ENCODE results near the gene DPP3.
"Not testable (repeated sequence)": the region's sequence is repeated elsewhere in the genome, so short reads cannot be mapped to it uniquely, and the experiment has no call there.

DPP3 gene

GRCh38 chr11:66542362-66542761, 62.1 kb downstream of the DPP3 start:
- peaks cover 5% of the 10 kb centered on the region for H3K9me3 ChIP-seq (ENCODE audit: insufficient read depth, low read depth, low read length)
- no peak overlapping the region for H2BK12ac ChIP-seq (ENCODE audit: low read length)
- no peak overlapping the region for H2AFZ ChIP-seq (ENCODE audit: insufficient read depth, low read length, poor library complexity)
- no peak overlapping the region for H3K4me3 ChIP-seq (ENCODE audit: low read depth, low read length)
- no peak for DNase-seq
- H3K27ac ChIP-seq (ENCODE audit: low read depth, low read length), result no peak overlapping the region
- H3K4me2 ChIP-seq (ENCODE audit: low read length), result no peak overlapping the region
- peaks cover 3 to 5% of the 10 kb centered on the region in 2 experiments for H3K4me1 ChIP-seq (ENCODE audit: control insufficient read depth in 1 of 2, insufficient read depth in 2 of 2, low read length in 2 of 2)
- WGBS (ENCODE audit: extremely low coverage, insufficient coverage, insufficient read length), result no CpG with 5 or more reads among the region's 10 CpGs
- no peak overlapping the region for H3K18ac ChIP-seq (ENCODE audit: low read length)
- H3K14ac ChIP-seq (ENCODE audit: low read length), result no peak overlapping the region
- no peaks in the 10 kb centered on the region for H3K27me3 ChIP-seq (ENCODE audit: insufficient read depth, low read length)
- H2BK5ac ChIP-seq (ENCODE audit: low read depth, low read length, poor library complexity), result no peak overlapping the region
- no peak overlapping the region for H4K12ac ChIP-seq (ENCODE audit: low read depth, low read length)
- H2AK5ac ChIP-seq (ENCODE audit: low read length), result no peak overlapping the region
- no peak overlapping the region for H3K4ac ChIP-seq (ENCODE audit: low read depth, low read length)
- no peak overlapping the region for H2BK120ac ChIP-seq (ENCODE audit: insufficient read depth, low read length, poor library complexity)
- H3K23ac ChIP-seq (ENCODE audit: low read length), result no peak overlapping the region
- H3K36me3 ChIP-seq (ENCODE audit: control insufficient read depth in 1 of 2, insufficient read depth in 2 of 2, low read length in 2 of 2), result peaks cover 5 to 13% of the 10 kb centered on the region in 2 experiments
- no peak overlapping the region for H3K9ac ChIP-seq (ENCODE audit: low read length)
- H4K8ac ChIP-seq (ENCODE audit: low read depth, low read length), result no peak overlapping the region
- H3K79me1 ChIP-seq (ENCODE audit: low read length), result peaks cover 7% of the 10 kb centered on the region
- peaks cover 5% of the 10 kb centered on the region for H3K79me2 ChIP-seq (ENCODE audit: control insufficient read depth, insufficient read depth, low read length, poor library complexity)
- no peak overlapping the region for H4K91ac ChIP-seq (ENCODE audit: low read depth, low read length)

- no peak overlapping the region for H3K14ac ChIP-seq (ENCODE audit: low read length)
- H3K4ac ChIP-seq (ENCODE audit: low read depth, low read length), result no peak overlapping the region
- no peak overlapping the region for H3K4me2 ChIP-seq (ENCODE audit: low read length)
- H2AK5ac ChIP-seq (ENCODE audit: low read length), result no peak overlapping the region
- H2BK120ac ChIP-seq (ENCODE audit: insufficient read depth, low read length, poor library complexity), result no peak overlapping the region
- H2BK5ac ChIP-seq (ENCODE audit: low read depth, low read length, poor library complexity), result no peak overlapping the region
- H4K12ac ChIP-seq (ENCODE audit: low read depth, low read length), result no peak overlapping the region
- H3K4me1 ChIP-seq (ENCODE audit: control insufficient read depth in 1 of 2, insufficient read depth in 2 of 2, low read length in 2 of 2), result peaks cover 3 to 5% of the 10 kb centered on the region in 2 experiments
- H3K23ac ChIP-seq (ENCODE audit: low read length), result no peak overlapping the region
- H3K27me3 ChIP-seq (ENCODE audit: insufficient read depth, low read length), result no peaks in the 10 kb centered on the region
- H2AFZ ChIP-seq (ENCODE audit: insufficient read depth, low read length, poor library complexity), result no peak overlapping the region
- H3K36me3 ChIP-seq (ENCODE audit: control insufficient read depth in 1 of 2, insufficient read depth in 2 of 2, low read length in 2 of 2), result peaks cover 5 to 13% of the 10 kb centered on the region in 2 experiments
- H3K18ac ChIP-seq (ENCODE audit: low read length), result no peak overlapping the region
- H3K79me1 ChIP-seq (ENCODE audit: low read length), result peaks cover 7% of the 10 kb centered on the region
- H4K8ac ChIP-seq (ENCODE audit: low read depth, low read length), result no peak overlapping the region
- no peak overlapping the region for H4K91ac ChIP-seq (ENCODE audit: low read depth, low read length)
- H3K4me3 ChIP-seq (ENCODE audit: low read depth, low read length), result no peak overlapping the region
- no peak for DNase-seq
- WGBS (ENCODE audit: extremely low coverage, insufficient coverage, insufficient read length), result no CpG with 5 or more reads among the region's 26 CpGs
- H3K9me3 ChIP-seq (ENCODE audit: insufficient read depth, low read depth, low read length), result peaks cover 5% of the 10 kb centered on the region
- H3K9ac ChIP-seq (ENCODE audit: low read length), result no peak overlapping the region
- peaks cover 5% of the 10 kb centered on the region for H3K79me2 ChIP-seq (ENCODE audit: control insufficient read depth, insufficient read depth, low read length, poor library complexity)
- H2BK12ac ChIP-seq (ENCODE audit: low read length), result no peak overlapping the region
- no peak overlapping the region for H3K27ac ChIP-seq (ENCODE audit: low read depth, low read length)
These were observed 63.3 kb downstream of the DPP3 start for GRCh38 chr11:66543263-66544107.

GRCh38 chr11:66544952-66545351, 64.7 kb downstream of the DPP3 start:
- not testable (repeated sequence) for H2BK120ac ChIP-seq (ENCODE audit: insufficient read depth, low read length, poor library complexity); H3K9me3 ChIP-seq (ENCODE audit: insufficient read depth, low read depth, low read length); H3K18ac ChIP-seq (ENCODE audit: low read length); H3K4me1 ChIP-seq (ENCODE audit: control insufficient read depth in 1 of 2, insufficient read depth in 2 of 2, low read length in 2 of 2); H3K27ac ChIP-seq (ENCODE audit: low read depth, low read length); DNase-seq; H3K79me2 ChIP-seq (ENCODE audit: control insufficient read depth, insufficient read depth, low read length, poor library complexity); H3K36me3 ChIP-seq (ENCODE audit: control insufficient read depth in 1 of 2, insufficient read depth in 2 of 2, low read length in 2 of 2); H3K14ac ChIP-seq (ENCODE audit: low read length); H3K4me3 ChIP-seq (ENCODE audit: low read depth, low read length); H3K4ac ChIP-seq (ENCODE audit: low read depth, low read length); H3K79me1 ChIP-seq (ENCODE audit: low read length); H3K9ac ChIP-seq (ENCODE audit: low read length); H2BK12ac ChIP-seq (ENCODE audit: low read length); H4K12ac ChIP-seq (ENCODE audit: low read depth, low read length); H4K8ac ChIP-seq (ENCODE audit: low read depth, low read length); H2BK5ac ChIP-seq (ENCODE audit: low read depth, low read length, poor library complexity); H3K27me3 ChIP-seq (ENCODE audit: insufficient read depth, low read length); H4K91ac ChIP-seq (ENCODE audit: low read depth, low read length); H3K23ac ChIP-seq (ENCODE audit: low read length); H2AFZ ChIP-seq (ENCODE audit: insufficient read depth, low read length, poor library complexity); H2AK5ac ChIP-seq (ENCODE audit: low read length)
- WGBS (ENCODE audit: extremely low coverage, insufficient coverage, insufficient read length), result no CpG with 5 or more reads among the region's 14 CpGs
- peak overlapping the region; percentile 79 for H3K4me2 ChIP-seq (ENCODE audit: low read length)

GRCh38 chr11:66545701-66546367, 65.6 kb downstream of the DPP3 start, which contains the start of gene ZDHHC24:
Gene ZDHHC24 (minus strand): TSS chr11:66546048. CDS start chr11:66546003, 45 bp downstream.
- H4K12ac ChIP-seq (ENCODE audit: low read depth, low read length), result peak within 1 kb of the TSS; percentile 71
- peak within 1 kb of the TSS; percentile 70 for H3K9ac ChIP-seq (ENCODE audit: low read length)
- H3K79me2 ChIP-seq (ENCODE audit: control insufficient read depth, insufficient read depth, low read length, poor library complexity), result peaks cover 5% of the 10 kb centered on the region
- DNase-seq, result peak; percentile 98 to 99
- WGBS (ENCODE audit: extremely low coverage, insufficient coverage, insufficient read length), result no CpG with 5 or more reads among the region's 71 CpGs
- H2BK5ac ChIP-seq (ENCODE audit: low read depth, low read length, poor library complexity), result peak within 1 kb of the TSS; percentile 42
- no peak within 1 kb of the TSS for H3K27ac ChIP-seq (ENCODE audit: low read depth, low read length)
- H3K23ac ChIP-seq (ENCODE audit: low read length), result no peak within 1 kb of the TSS
- H3K14ac ChIP-seq (ENCODE audit: low read length), result peak within 1 kb of the TSS; percentile 88
- peak within 1 kb of the TSS; percentile 82 for H2BK120ac ChIP-seq (ENCODE audit: insufficient read depth, low read length, poor library complexity)
- H4K8ac ChIP-seq (ENCODE audit: low read depth, low read length), result peak within 1 kb of the TSS; percentile 95
- peak within 1 kb of the TSS; percentile 80 for H4K91ac ChIP-seq (ENCODE audit: low read depth, low read length)
- H3K4me1 ChIP-seq (ENCODE audit: control insufficient read depth in 1 of 2, insufficient read depth in 2 of 2, low read length in 2 of 2), result peaks cover 3 to 5% of the 10 kb centered on the region in 2 experiments
- peak within 1 kb of the TSS; percentile 29 for H3K4ac ChIP-seq (ENCODE audit: low read depth, low read length)
- H3K4me2 ChIP-seq (ENCODE audit: low read length), result peak within 1 kb of the TSS; percentile 79
- H3K27me3 ChIP-seq (ENCODE audit: insufficient read depth, low read length), result no peaks in the 10 kb centered on the region
- no peak within 1 kb of the TSS for H2BK12ac ChIP-seq (ENCODE audit: low read length)
- peak within 1 kb of the TSS; percentile 92 for H3K4me3 ChIP-seq (ENCODE audit: low read depth, low read length)
- H3K79me1 ChIP-seq (ENCODE audit: low read length), result peaks cover 7% of the 10 kb centered on the region
- no peak within 1 kb of the TSS for H2AK5ac ChIP-seq (ENCODE audit: low read length)
- H3K18ac ChIP-seq (ENCODE audit: low read length), result peak within 1 kb of the TSS; percentile 85
- peak within 1 kb of the TSS; percentile 92 for H2AFZ ChIP-seq (ENCODE audit: insufficient read depth, low read length, poor library complexity)
- peaks cover 5 to 7% of the 10 kb centered on the region in 2 experiments for H3K36me3 ChIP-seq (ENCODE audit: control insufficient read depth in 1 of 2, insufficient read depth in 2 of 2, low read length in 2 of 2)
- peaks cover 2% of the 10 kb centered on the region for H3K9me3 ChIP-seq (ENCODE audit: insufficient read depth, low read depth, low read length)
